ENCODE data around the gene ZMYND12.

ZMYND12 gene

DNA sequence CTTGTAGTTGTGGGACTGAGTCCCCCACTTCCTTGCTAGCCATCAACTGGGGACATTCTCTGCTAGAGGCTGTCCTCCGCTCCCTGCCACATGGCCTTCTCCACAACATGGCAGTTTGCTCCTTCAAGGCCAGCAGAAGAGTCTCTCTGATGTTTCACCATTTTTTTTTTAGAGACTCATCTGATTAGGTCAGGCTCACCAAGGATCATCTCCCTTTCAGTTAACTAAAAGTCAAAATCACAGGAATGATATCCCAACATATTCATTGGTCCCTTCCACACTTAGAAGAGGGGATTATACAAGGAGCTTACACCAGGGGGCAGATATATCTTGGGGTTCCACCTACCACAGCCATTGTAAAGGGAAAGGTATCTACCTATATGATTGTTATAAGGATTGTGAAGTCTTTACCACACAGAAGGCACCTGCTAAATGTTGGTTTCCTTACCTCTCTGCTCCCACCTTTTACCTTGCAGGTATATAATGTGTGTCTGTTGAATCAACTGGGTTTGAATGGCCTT lies 51.9 kb downstream of the ZMYND12 start:
- no peaks in the 10 kb centered on the region for H4K20me1 ChIP-seq (ENCODE audit: low read depth, low read length)
- H3K9me3 ChIP-seq (ENCODE audit: insufficient read depth, low read length): no peaks in the 10 kb centered on the region
- H3K4me3 ChIP-seq (ENCODE audit: insufficient read depth, low read length, poor library complexity, severe bottlenecking): no peak overlapping the region
- no peaks in the 10 kb centered on the region for H3K36me3 ChIP-seq (ENCODE audit: low read length)
- no peaks in the 10 kb centered on the region for H3F3A ChIP-seq (ENCODE audit: insufficient read depth)
- TF ChIP-seq EZH2phosphoT487 (conservative IDR thresholded peaks at IDR 0.05; ENCODE audit: low read length): no peak
- no peak for TF ChIP-seq CTCF (IDR thresholded peaks at IDR 0.05; ENCODE audit: insufficient read depth, low read length, poor library complexity, severe bottlenecking)
- no peaks in the 10 kb centered on the region for H3K9me2 ChIP-seq (replicated peaks; ENCODE audit: insufficient read depth, low read length)
- no peak overlapping the region for H3K27ac ChIP-seq (ENCODE audit: low read depth, low read length)
- no peak overlapping the region for H3K4me2 ChIP-seq (ENCODE audit: low read depth, low read length, poor library complexity, severe bottlenecking)
- H3K27me3 ChIP-seq (ENCODE audit: low read length): no peaks in the 10 kb centered on the region
- no peak overlapping the region for H3K9ac ChIP-seq (ENCODE audit: low read length)
- H3K79me2 ChIP-seq (ENCODE audit: insufficient read depth, low read length): no peaks in the 10 kb centered on the region
- no peak overlapping the region for H2AFZ ChIP-seq (ENCODE audit: low read depth, low read length, severe bottlenecking)

DNA sequence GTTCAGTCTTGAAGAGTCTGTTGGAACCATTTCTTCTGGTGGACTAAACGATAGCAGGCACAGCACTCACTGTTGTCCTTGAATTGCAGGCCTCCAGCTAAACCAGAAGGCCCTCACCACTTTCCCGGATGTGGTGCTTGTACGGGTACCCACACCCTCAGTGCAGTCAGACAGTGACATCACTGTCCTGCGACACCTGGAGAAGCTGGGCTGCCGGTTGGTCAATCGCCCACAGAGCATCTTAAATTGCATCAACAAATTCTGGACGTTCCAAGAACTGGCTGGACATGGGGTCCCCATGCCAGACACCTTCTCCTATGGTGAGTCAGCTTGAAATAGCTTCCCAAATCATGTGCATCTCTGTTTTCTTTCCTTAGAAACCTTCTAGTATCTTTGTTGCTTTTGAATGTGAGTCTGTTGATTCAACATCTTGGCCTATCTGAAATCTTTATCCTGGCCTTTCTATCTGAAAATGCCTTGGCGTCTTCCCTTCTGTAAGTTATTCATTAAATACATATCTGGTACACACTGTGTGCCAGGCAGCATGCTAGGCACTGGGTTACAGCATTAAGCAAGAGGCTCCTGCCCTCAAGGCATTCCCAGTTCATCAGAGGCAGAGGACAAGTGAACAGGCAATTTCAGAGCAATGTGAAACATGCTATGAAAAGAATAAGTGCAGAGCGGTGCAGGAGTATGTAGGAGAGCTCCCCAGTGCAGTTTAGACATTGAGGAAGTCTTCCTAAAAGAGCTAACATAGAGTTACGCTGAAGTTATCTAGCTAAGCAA lies 56.3 kb downstream of the ZMYND12 start:
- H3K36me3 ChIP-seq (ENCODE audit: low read length): no peaks in the 10 kb centered on the region
- no peak overlapping the region for H3K27ac ChIP-seq (ENCODE audit: low read depth, low read length)
- H3K9ac ChIP-seq (ENCODE audit: low read length): no peak overlapping the region
- no peaks in the 10 kb centered on the region for H3K9me2 ChIP-seq (replicated peaks; ENCODE audit: insufficient read depth, low read length)
- no peaks in the 10 kb centered on the region for H4K20me1 ChIP-seq (ENCODE audit: low read depth, low read length)
- H3K9me3 ChIP-seq (ENCODE audit: insufficient read depth, low read length): no peaks in the 10 kb centered on the region
- H3F3A ChIP-seq (ENCODE audit: insufficient read depth): no peaks in the 10 kb centered on the region
- no peak overlapping the region for H2AFZ ChIP-seq (ENCODE audit: low read depth, low read length, severe bottlenecking)
- no peaks in the 10 kb centered on the region for H3K79me2 ChIP-seq (ENCODE audit: insufficient read depth, low read length)
- TF ChIP-seq EZH2phosphoT487 (conservative IDR thresholded peaks at IDR 0.05; ENCODE audit: low read length): no peak
- TF ChIP-seq CTCF (IDR thresholded peaks at IDR 0.05; ENCODE audit: insufficient read depth, low read length, poor library complexity, severe bottlenecking): no peak
- H3K4me3 ChIP-seq (ENCODE audit: insufficient read depth, low read length, poor library complexity, severe bottlenecking): no peak overlapping the region
- H3K4me2 ChIP-seq (ENCODE audit: low read depth, low read length, poor library complexity, severe bottlenecking): no peak overlapping the region
- no peaks in the 10 kb centered on the region for H3K27me3 ChIP-seq (ENCODE audit: low read length)

DNA sequence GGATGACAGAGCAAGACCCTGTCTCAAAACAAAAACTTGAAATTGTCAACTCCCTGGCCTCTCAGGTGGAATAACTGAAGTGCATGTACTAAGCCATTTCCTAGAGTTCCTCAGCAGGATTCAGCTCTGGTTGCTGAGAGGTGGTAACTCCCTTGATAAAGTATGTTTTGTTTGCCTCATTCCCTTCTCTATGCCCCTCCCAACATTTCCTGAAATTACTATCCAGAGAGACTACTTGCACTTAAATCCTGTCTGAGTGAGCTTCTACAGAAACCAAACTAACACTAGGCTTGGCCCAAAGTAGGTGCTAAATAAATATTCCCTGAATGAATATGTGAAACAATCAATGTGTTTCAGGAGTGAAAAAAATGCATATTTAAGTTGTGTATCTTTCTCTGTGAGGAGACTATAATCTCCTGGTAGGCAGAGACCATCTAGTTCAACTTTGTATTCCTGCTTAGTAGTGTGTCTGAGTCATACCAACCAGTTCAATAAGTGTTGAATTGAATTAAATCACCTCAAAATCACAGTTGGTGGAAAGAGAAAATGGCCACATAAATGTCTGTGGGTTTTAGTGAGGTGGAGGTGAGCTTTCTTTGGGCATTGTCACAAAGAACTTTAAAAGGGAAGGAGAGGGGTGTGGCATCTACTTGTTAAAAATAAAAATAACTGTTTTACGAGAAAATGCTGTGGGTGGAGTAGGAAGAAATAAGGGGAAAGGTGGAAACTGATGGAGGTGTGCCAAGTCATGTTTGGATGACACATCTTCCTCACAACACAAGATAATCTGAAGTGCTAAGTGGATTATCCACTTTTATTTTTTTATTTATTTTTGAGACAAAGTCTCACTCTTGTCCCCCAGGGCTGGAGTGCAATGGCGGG lies 62.6 kb downstream of the ZMYND12 start:
- no peaks in the 10 kb centered on the region for H3K27me3 ChIP-seq (ENCODE audit: low read length)
- H3K9me3 ChIP-seq (ENCODE audit: insufficient read depth, low read length): no peaks in the 10 kb centered on the region
- no peaks in the 10 kb centered on the region for H3K79me2 ChIP-seq (ENCODE audit: insufficient read depth, low read length)
- H3K36me3 ChIP-seq (ENCODE audit: low read length): no peaks in the 10 kb centered on the region
- no peak overlapping the region for H3K9ac ChIP-seq (ENCODE audit: low read length)
- no peak overlapping the region for H3K4me3 ChIP-seq (ENCODE audit: insufficient read depth, low read length, poor library complexity, severe bottlenecking)
- no peaks in the 10 kb centered on the region for H3F3A ChIP-seq (ENCODE audit: insufficient read depth)
- no peak overlapping the region for H2AFZ ChIP-seq (ENCODE audit: low read depth, low read length, severe bottlenecking)
- no peak overlapping the region for H3K27ac ChIP-seq (ENCODE audit: low read depth, low read length)
- H3K4me2 ChIP-seq (ENCODE audit: low read depth, low read length, poor library complexity, severe bottlenecking): no peak overlapping the region
- no peaks in the 10 kb centered on the region for H4K20me1 ChIP-seq (ENCODE audit: low read depth, low read length)
- TF ChIP-seq CTCF (IDR thresholded peaks at IDR 0.05; ENCODE audit: insufficient read depth, low read length, poor library complexity, severe bottlenecking) (no peak), EZH2phosphoT487 (conservative IDR thresholded peaks at IDR 0.05; ENCODE audit: low read length) (no peak)
- no peaks in the 10 kb centered on the region for H3K9me2 ChIP-seq (replicated peaks; ENCODE audit: insufficient read depth, low read length)

All from SU-DHL-6 (cell line).